DND-41 (cell line): ENCODE measurements around the gene MAP2K3.

Source experiments
- ATAC-seq: fragments of 200-7000 bp; cut with Tn5 transposase; 3 replicates; pipeline ENCODE4 v1.9.1; 2021; ENCODE audit warnings: low read depth; ENCODE audit not compliant: insufficient read depth
- DNase-seq: peaks from one replicate; pipeline ENCODE4 v3.0.0-alpha.2; 2020
- H2AFZ ChIP-seq: 2 replicates; pipeline ENCODE4 v1.6.0; 2012; ENCODE audit warnings: low read depth, low read length
- H3K27ac ChIP-seq: 2 replicates; pipeline ENCODE4 v1.5.1; 2012; ENCODE audit warnings: low read length, inconsistent platforms
- H3K27me3 ChIP-seq: fragments of 200-600 bp; sonication (generic); 2 replicates; pipeline ENCODE4 v1.6.0; 2012; ENCODE audit warnings: low read length, mild to moderate bottlenecking, inconsistent platforms; ENCODE audit not compliant: insufficient read depth, poor library complexity
- H3K36me3 ChIP-seq: 2 replicates; pipeline ENCODE4 v1.5.1; 2012; ENCODE audit warnings: low read length, inconsistent platforms; ENCODE audit not compliant: insufficient read depth
- H3K4me1 ChIP-seq: 2 replicates; pipeline ENCODE4 v1.5.1; 2012; ENCODE audit warnings: mild to moderate bottlenecking, low read length; ENCODE audit not compliant: insufficient read depth
- H3K4me2 ChIP-seq: 2 replicates; pipeline ENCODE4 v1.6.0; 2012; ENCODE audit warnings: mild to moderate bottlenecking, moderate library complexity, low read length, inconsistent platforms; ENCODE audit not compliant: insufficient read depth
- H3K4me3 ChIP-seq, 2 experiments: fragments of 200-600 bp in 1 of 2; shearing (Covaris generic) in 1 of 2; 2 replicates each; pipeline ENCODE4 v1.5.1; 2012 to 2016; ENCODE audit warnings: inconsistent platforms in 2 of 2, low read length in 2 of 2, mild to moderate bottlenecking in 2 of 2, low read depth in 1 of 2, moderate library complexity in 1 of 2
- H3K79me2 ChIP-seq: 2 replicates; pipeline ENCODE4 v1.6.0; 2012; ENCODE audit warnings: low read length, inconsistent platforms; ENCODE audit not compliant: insufficient read depth
- H3K9ac ChIP-seq: 2 replicates; pipeline ENCODE4 v1.6.0; 2012; ENCODE audit warnings: low read depth, mild to moderate bottlenecking, inconsistent platforms, low read length, moderate library complexity
- H3K9me3 ChIP-seq: 2 replicates; pipeline ENCODE4 v1.5.1; 2012; ENCODE audit warnings: low read length, moderate library complexity, mild to moderate bottlenecking, inconsistent platforms; ENCODE audit not compliant: insufficient read depth, severe bottlenecking
- H4K20me1 ChIP-seq: 2 replicates; pipeline ENCODE4 v1.6.0; 2012; ENCODE audit warnings: low read length; ENCODE audit not compliant: insufficient read depth
- EZH2 ChIP-seq: IDR thresholded peaks from 3 replicates; pipeline ENCODE4 v1.6.1; 2012; ENCODE audit warnings: borderline replicate concordance, low read depth, mild to moderate bottlenecking, moderate library complexity, low read length, inconsistent platforms; ENCODE audit not compliant: severe bottlenecking
- TF ChIP-seq, protein P1 (sequence below): IDR thresholded peaks from 2 replicates; pipeline ENCODE4 v1.5.1; 2012; ENCODE audit warnings: borderline replicate concordance, low read length, moderate library complexity, mild to moderate bottlenecking; ENCODE audit not compliant: poor library complexity, severe bottlenecking; ENCODE audit errors: extremely low read depth

The MAP2K3 gene

DNA sequence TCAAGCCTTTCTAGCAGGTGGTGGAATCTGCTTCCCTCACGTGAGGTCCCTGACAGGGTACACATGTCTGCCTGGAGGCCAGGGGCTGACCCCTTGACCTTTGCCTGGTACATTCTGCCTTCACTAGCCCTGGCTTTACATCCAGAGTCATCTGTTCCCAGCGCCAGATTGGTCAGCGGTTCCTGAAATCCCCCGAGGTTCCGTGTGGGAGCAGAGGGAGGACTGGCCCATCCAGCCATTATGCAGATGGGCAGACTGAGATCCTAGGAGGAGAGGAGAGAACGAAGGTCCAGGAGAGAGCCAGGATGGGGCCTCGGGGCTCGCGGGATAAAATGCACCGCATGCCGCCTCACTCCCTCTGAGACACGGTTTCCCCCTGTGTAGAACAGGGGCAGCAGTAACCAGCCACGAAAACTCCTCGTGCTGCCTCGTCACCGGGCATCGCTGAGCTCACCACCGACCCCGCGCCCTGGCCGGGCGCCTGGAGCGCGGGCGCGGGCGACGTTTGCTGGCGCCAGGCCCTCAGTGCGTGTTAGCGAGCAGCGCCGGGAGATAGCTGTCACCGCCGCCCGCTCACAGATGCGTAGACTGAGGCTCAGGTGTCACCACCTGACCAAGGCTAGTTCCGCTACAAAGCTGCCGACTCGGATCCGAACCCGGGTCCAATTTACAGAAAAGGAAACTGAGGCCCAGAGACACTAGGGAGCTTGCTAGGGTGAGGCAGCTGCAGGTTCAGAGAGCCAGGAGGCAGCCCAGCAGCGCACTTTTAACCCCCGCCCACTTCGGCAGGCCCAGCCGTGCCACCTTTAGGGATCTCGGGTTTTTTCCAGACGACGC is 811 bp upstream of the MAP2K3 start:
- Histone ChIP-seq H2AFZ (peak overlapping the region; percentile 77), H3K9me3 (no peaks in the 10 kb centered on the region), H3K36me3 (no peaks in the 10 kb centered on the region; the same call in 1 of the 2 replicates), H3K9ac (peak overlapping the region; percentile 81), H3K4me2 (peak overlapping the region; percentile 93), H3K27me3 (no peaks in the 10 kb centered on the region), H4K20me1 (peaks cover 33% of the 10 kb centered on the region), H3K4me3 (peak overlapping the region; percentile 58 to 81; a peak in 3 of 4 replicates), H3K4me1 (peaks cover 51% of the 10 kb centered on the region), H3K27ac (no peak overlapping the region), H3K79me2 (peaks cover 34% of the 10 kb centered on the region)
- no peak for ATAC-seq
- no peak for DNase-seq
- TF ChIP-seq, protein P1, sequence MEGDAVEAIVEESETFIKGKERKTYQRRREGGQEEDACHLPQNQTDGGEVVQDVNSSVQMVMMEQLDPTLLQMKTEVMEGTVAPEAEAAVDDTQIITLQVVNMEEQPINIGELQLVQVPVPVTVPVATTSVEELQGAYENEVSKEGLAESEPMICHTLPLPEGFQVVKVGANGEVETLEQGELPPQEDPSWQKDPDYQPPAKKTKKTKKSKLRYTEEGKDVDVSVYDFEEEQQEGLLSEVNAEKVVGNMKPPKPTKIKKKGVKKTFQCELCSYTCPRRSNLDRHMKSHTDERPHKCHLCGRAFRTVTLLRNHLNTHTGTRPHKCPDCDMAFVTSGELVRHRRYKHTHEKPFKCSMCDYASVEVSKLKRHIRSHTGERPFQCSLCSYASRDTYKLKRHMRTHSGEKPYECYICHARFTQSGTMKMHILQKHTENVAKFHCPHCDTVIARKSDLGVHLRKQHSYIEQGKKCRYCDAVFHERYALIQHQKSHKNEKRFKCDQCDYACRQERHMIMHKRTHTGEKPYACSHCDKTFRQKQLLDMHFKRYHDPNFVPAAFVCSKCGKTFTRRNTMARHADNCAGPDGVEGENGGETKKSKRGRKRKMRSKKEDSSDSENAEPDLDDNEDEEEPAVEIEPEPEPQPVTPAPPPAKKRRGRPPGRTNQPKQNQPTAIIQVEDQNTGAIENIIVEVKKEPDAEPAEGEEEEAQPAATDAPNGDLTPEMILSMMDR = no peak
- TF ChIP-seq EZH2 = no peak

DNA sequence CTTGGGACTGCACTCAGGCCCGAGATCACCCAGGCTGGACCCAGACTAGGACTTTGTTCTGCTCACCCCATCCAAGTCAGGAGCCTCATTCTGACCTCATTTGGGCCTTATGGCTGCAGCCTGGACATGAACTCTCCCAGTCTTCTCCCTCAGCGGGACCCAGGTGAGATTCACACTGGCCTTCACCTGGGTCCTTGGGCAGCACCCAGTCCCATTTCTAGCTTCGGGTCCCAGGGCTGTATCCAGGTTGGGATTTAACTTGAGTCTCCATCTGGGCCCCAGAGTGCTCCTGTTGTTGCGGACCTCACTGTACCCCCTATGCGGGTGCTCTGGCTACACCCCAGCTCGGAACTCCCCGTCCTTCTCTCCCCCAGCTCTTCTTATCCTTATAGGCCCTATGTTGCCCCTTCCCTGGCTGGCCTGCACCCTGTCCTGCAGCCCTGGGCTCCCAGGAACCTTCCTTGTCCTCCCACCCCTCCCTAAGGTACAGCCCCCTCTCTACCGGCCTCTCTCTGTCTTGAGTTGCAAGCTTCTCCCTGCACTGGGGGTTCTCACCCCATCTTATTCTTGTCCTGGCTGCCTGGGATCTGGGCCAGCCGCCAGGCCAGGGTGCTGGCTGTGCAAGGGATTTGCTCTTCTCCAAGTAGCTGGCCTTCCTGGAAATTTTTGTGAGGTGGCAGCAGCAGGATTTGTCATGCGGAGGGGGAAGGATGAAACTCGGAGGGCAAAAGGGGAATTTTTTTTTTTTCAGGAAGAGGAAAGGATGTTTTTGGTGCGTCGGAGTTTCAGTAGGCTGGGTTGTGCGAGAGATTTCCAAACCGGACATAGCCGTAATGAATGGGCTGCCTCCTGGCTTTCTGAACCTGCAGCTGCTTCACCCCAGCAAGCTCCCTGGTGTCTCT is 904 bp downstream of the MAP2K3 start:
- TF ChIP-seq, protein P1 = no peak
- no peak for TF ChIP-seq EZH2
- peak overlapping the region; percentile 58 to 81; a peak in 3 of 4 replicates for H3K4me3 ChIP-seq
- peak overlapping the region; percentile 93 for H3K4me2 ChIP-seq
- DNase-seq = no peak
- peak overlapping the region; percentile 77 for H2AFZ ChIP-seq
- peaks cover 49% of the 10 kb centered on the region for H3K79me2 ChIP-seq
- H3K4me1 ChIP-seq = peaks cover 46% of the 10 kb centered on the region
- H3K27me3 ChIP-seq = no peaks in the 10 kb centered on the region
- H3K27ac ChIP-seq = peak overlapping the region; percentile 66
- H3K9ac ChIP-seq = peak overlapping the region; percentile 81
- ATAC-seq = no peak
- H4K20me1 ChIP-seq = peaks cover 50% of the 10 kb centered on the region
- no peaks in the 10 kb centered on the region; the same call in 1 of the 2 replicates for H3K36me3 ChIP-seq
- no peaks in the 10 kb centered on the region for H3K9me3 ChIP-seq

DNA sequence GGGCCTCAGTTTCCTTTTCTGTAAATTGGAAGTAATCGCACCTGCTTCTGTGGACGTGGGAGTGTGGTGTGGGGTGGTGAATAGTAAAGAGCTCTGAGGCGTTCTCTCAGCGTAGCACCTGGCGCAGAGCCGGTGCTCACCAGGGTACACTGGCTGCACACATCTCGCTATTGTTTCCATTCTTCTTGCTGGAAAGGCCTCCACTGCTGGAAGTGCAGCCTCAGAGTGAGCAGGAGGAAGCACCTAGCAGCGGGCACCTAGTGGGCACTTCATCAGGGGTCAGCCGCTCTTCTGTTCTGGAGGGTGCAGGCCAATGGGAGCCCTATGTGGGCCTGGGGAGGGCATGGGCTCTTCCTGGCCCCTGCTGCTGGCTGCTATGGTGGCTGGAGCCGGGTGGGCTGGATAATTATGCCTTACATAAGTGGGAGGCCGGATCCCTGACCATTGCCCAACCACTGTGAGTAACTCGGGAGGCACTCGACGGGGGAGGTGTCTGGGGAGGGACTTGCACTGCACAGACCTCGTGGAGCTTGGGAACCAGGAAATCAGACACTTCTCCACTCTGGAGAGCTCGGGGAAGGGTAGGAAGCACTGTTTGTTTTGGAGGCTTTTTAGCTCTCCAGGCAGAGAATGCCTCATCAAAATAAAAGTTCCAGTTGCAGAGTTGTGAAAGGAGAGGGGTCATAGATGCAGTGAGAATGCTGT is 1.7 kb downstream of the MAP2K3 start:
- DNase-seq = no peak
- Histone ChIP-seq H3K9ac (peak overlapping the region; percentile 81), H4K20me1 (peaks cover 50% of the 10 kb centered on the region), H3K36me3 (no peaks in the 10 kb centered on the region; the same call in 1 of the 2 replicates), H3K79me2 (peaks cover 50% of the 10 kb centered on the region), H3K4me2 (peak overlapping the region; percentile 93), H3K27me3 (no peaks in the 10 kb centered on the region), H3K4me3 (peak overlapping the region in 1 of 2 experiments; percentile 81; a peak in 3 of 4 replicates), H3K9me3 (no peaks in the 10 kb centered on the region), H2AFZ (no peak overlapping the region), H3K4me1 (peaks cover 46% of the 10 kb centered on the region), H3K27ac (peak overlapping the region; percentile 74; the same call in 1 of the 2 replicates)
- no peak for ATAC-seq
- no peak for TF ChIP-seq EZH2
- TF ChIP-seq, protein P1 = no peak
